Retinal pigment epithelial cell (primary cell): ENCODE data around the gene PICALM.

ENCODE experiments used
- DNase-seq: peaks from one replicate; pipeline ENCODE4 v3.0.0-alpha.2; 2010; ENCODE audit warnings: low read depth
- H3K4me3 ChIP-seq: 2 replicates; pipeline ENCODE4 v1.5.1; 2011; ENCODE audit warnings: mild to moderate bottlenecking, low read length, control low read depth, moderate library complexity
- CTCF ChIP-seq: conservative IDR thresholded peaks from 2 replicates; pipeline ENCODE4 v1.5.1; 2011; ENCODE audit warnings: low read depth, low read length, control low read depth, inconsistent platforms

Gene PICALM

GRCh38 chr11:86047275-86047991, 21.5 kb downstream of the PICALM start:
- no peak for TF ChIP-seq CTCF
- no peak for DNase-seq
- H3K4me3 ChIP-seq: no peak overlapping the region

- DNase-seq: no peak
- H3K4me3 ChIP-seq: no peak overlapping the region
- no peak for TF ChIP-seq CTCF
Measured at GRCh38 chr11:86046116-86046515, 22.8 kb downstream of the PICALM start.

DNA sequence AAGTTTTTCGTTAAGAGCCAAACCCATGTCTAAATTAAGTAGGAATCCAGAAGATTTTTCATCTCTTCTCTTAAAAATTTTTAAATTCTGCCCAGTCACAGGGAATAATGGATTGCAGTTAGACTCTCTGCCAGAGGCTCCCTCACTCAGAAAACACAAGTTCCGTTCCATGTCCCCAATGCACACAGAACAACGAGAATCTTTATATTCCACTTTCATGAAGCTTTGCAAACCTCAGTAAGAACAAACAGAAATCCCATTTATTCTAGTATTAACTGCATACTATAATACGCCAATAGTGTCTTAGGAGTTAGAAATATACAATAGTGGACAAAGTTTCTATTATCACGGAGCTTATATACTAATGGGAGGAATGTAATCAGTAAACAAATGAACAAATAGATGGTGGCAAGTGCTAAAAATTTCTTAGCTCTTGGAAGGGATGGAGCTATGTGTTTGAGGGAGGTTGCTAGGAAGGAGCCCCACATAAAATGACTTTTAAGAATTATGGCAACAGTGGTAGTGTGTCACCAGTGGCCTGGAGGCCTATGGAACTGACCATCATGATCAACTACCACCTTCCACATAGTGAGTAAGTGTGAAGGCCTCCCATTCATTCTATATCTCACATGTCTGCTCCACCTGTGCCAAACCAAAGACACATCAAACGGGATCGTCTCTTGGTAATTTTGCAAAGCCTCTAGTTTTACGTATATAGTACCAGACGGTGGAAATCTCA, 24.9 kb downstream of the PICALM start:
- TF ChIP-seq CTCF: no peak
- DNase-seq: no peak
- no peak overlapping the region for H3K4me3 ChIP-seq

DNA sequence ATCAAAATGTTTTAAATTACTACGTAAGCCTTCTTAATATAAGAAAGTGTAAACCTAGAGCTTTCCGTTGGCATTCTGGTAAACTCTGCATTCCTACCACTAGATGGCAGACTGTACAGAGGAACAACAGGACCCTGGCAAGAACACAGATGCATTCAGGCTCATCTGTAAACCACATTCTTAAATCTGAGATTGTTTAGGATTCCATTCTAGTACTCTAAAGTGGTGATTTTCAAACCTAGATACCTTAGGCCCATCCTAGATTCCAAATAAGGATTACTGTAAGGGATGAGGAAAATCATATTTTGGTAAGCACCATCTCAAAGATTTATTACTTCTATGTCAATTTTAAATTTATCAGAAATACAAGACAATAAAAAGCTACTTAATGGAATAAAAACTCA, 26.9 kb downstream of the PICALM start:
- peak; percentile 81 for DNase-seq
- no peak overlapping the region for H3K4me3 ChIP-seq
- TF ChIP-seq CTCF: peak; percentile 84

DNA sequence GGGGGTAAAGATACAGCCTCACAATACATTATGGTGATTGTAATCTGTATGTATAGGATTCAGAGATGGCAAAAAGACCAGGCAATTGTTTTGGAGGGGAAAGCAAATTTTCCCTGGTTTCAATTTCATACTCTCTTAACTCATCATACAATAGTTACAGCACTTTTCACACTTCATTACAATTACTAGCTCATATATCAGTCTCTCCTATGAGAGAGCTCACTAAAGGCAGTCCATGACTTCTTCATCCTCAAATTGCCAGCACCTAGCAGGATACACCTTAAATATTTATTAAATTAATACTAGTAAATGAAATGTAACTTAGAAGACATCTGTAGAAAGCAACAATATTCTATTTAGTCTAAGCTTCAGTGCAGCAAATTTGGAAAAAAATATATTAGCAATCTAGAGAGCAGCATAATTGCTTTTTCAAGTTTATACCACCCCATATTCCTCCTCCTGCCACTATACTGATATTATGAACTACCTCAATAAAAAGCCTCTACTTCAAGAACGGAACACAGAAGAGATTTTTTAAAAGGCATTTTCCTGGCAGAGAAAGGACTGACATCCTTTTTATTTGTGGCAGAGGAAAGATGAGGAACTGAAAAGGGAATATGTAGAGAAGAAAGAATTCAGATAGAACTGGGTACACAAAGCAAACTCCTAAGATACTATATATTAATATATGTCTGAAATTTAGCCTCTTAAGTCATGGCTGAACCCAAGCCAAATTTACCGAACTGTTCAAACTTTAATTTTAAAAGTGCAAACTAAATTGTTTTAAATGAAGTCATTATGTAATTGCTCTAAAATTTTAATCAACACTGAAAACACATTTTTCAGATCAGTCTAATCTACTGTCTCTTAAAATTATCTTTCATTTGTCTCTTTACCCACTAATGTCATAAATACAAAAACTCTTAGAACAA, 27.7 kb downstream of the PICALM start:
- TF ChIP-seq CTCF: no peak
- DNase-seq: no peak
- peak overlapping the region; percentile 1 for H3K4me3 ChIP-seq

DNA sequence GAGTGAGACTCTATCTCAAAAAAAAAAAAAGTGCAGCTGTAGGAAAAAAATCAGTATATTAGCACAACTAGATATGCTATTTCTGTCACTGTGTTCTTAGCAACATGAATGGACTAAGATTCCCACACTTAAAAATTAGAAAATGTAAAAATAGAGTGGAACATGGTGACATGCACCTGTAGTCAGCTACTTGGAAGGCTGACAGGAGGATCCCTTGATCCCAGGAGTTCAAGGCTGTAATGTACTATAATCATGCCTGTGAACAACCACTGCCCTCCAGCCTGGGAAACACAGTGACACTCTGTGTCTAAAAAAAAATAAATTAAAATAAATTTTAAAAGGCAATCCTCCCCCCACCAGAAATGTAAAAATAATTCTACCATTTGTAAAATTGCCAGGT, 29.8 kb downstream of the PICALM start:
- no peak for DNase-seq
- TF ChIP-seq CTCF: no peak
- no peak overlapping the region for H3K4me3 ChIP-seq
